NCI-H526 (cell line): Measurements from ENCODE around the gene AGK.
"Not testable (repeated sequence)": the region's sequence is repeated elsewhere in the genome, so short reads cannot be mapped to it uniquely, and the experiment has no call there.

ENCODE experiments used
- DNase-seq, 2 experiments: peaks; one replicate each; lab custom pipeline; 2025; lab: John Stamatoyannopoulos, UW

The AGK gene

GRCh38 chr7:141587304-141587703 is 36.1 kb downstream of the AGK start:
- no peak for DNase-seq

- DNase-seq = no peak
Measured at GRCh38 chr7:141588912-141589311, 37.7 kb downstream of the AGK start.

- no peak for DNase-seq
Measured at GRCh38 chr7:141590071-141590470, 38.9 kb downstream of the AGK start.

- no peak for DNase-seq
Measured at GRCh38 chr7:141590666-141591065, 39.5 kb downstream of the AGK start.

GRCh38 chr7:141593134-141593533 is 41.9 kb downstream of the AGK start:
- DNase-seq = no peak

- no peak for DNase-seq
Measured at GRCh38 chr7:141597966-141598365, 46.8 kb downstream of the AGK start.

GRCh38 chr7:141598408-141598807 is 47.2 kb downstream of the AGK start:
- no peak for DNase-seq

GRCh38 chr7:141600168-141601006 is 49.2 kb downstream of the AGK start:
- no peak for DNase-seq

- DNase-seq = no peak
Measured at GRCh38 chr7:141609576-141609975, 58.4 kb downstream of the AGK start.

GRCh38 chr7:141610671-141611070 is 59.5 kb downstream of the AGK start:
- DNase-seq = peak; percentile 7 to 35

- no peak for DNase-seq
Measured at GRCh38 chr7:141612861-141613260, 61.7 kb downstream of the AGK start.

- DNase-seq = no peak
Measured at GRCh38 chr7:141617280-141617679, 66.1 kb downstream of the AGK start.

- no peak for DNase-seq
Measured at GRCh38 chr7:141619745-141620144, 68.5 kb downstream of the AGK start.

GRCh38 chr7:141624763-141625162 is 73.6 kb downstream of the AGK start:
- no peak for DNase-seq

- DNase-seq = no peak
Measured at GRCh38 chr7:141630621-141631020, 79.4 kb downstream of the AGK start.

- DNase-seq = no peak
Measured at GRCh38 chr7:141631525-141631924, 80.3 kb downstream of the AGK start.

- DNase-seq = no peak
Measured at GRCh38 chr7:141634065-141634464, 82.9 kb downstream of the AGK start.

GRCh38 chr7:141636053-141636452 is 84.8 kb downstream of the AGK start:
- no peak for DNase-seq

- no peak for DNase-seq
Measured at GRCh38 chr7:141640239-141640840, 89.1 kb downstream of the AGK start.

- peak in 1 of 2 experiments; percentile 51 for DNase-seq
Measured at GRCh38 chr7:141641876-141642275, 90.7 kb downstream of the AGK start.

- no peak for DNase-seq
Measured at GRCh38 chr7:141645188-141645587, 94.0 kb downstream of the AGK start.

- DNase-seq = no peak
Measured at GRCh38 chr7:141646826-141647480, 95.7 kb downstream of the AGK start.

- DNase-seq = not testable (repeated sequence)
Measured at GRCh38 chr7:141647701-141648100, 96.5 kb downstream of the AGK start.
